Measurements from ENCODE around the gene LCN9.

- TF ChIP-seq POLR2AphosphoS5 (IDR thresholded peaks at IDR 0.05; ENCODE audit: low read depth, low read length) = no peak
- no peak for TF ChIP-seq POLR2A (IDR thresholded peaks at IDR 0.05; ENCODE audit: low read depth, low read length)
Observed at GRCh38 chr9:135667463-135668001, 4.4 kb downstream of the LCN9 start.

Measured in GM12892 (cell line).